Lower lobe of right lung (tissue), 2 donors: ENCODE data around the gene REXO1. TPM values are rescaled to one million over a fixed set of nuclear protein-coding genes. Genes with fewer than 3 reads are reported as not detected.

Source experiments
- ATAC-seq, 2 donors: fragments of 200-7000 bp; cut with Tn5 transposase; one replicate each; pipeline ENCODE4 v1.9.1; 2020 to 2022; ENCODE audit warnings: mild to moderate bottlenecking in 2 of 2, moderate library complexity in 2 of 2
- DNase-seq: peaks from one replicate; pipeline ENCODE4 v3.0.0-alpha.2; 2020
- H3K27ac ChIP-seq: fragments of 200-600 bp; one replicate; pipeline ENCODE4 v1.8.0; 2022
- H3K27me3 ChIP-seq: fragments of 200-600 bp; one replicate; pipeline ENCODE4 v1.8.0; 2022; ENCODE audit warnings: low read depth
- H3K36me3 ChIP-seq: fragments of 200-600 bp; one replicate; pipeline ENCODE4 v1.8.0; 2022; ENCODE audit warnings: mild to moderate bottlenecking
- H3K4me1 ChIP-seq: fragments of 200-600 bp; one replicate; pipeline ENCODE4 v1.8.0; 2022
- H3K4me3 ChIP-seq: fragments of 200-600 bp; one replicate; pipeline ENCODE4 v1.8.0; 2022; ENCODE audit warnings: mild to moderate bottlenecking
- H3K9me3 ChIP-seq: fragments of 200-600 bp; one replicate; pipeline ENCODE4 v1.8.0; 2022
- CTCF ChIP-seq: fragments of 200-600 bp; IDR thresholded peaks from one replicate; pipeline ENCODE4 v1.8.0; 2022; ENCODE audit warnings: antibody characterized with exemption, mild to moderate bottlenecking
- intact Hi-C: fragments of 100-400 bp; cut with DNase I; formaldehyde crosslinking; loops from one replicate; pipeline ENCODE4 v1.11.0; 2022
- total RNA-seq: library from RNA; stranded (reverse); fragmentation: NEBNext Ultra II Directional; extraction: Animal tissue kit (Norgen Biotek cat#: 25700); gene quantifications from one replicate; pipeline ENCODE4 v1.2.1, GENCODE V29; 2021
- donor health status: DM: no; HTN: yes; CAD: no; lungs with severe emphysema.

REXO1 gene
- total RNA-seq, 1 donor from 2014 or later: 29.1 TPM

GRCh38 chr19:1846517-1847204 is 1.6 kb downstream of the REXO1 start:
- H3K4me1 ChIP-seq: peaks cover 59% of the 10 kb centered on the region
- DNase-seq: no peak
- H3K4me3 ChIP-seq: peak overlapping the region; percentile 90
- intact Hi-C loops: no loop called here
- no peaks in the 10 kb centered on the region for H3K9me3 ChIP-seq
- H3K27me3 ChIP-seq: no peaks in the 10 kb centered on the region
- H3K36me3 ChIP-seq: peaks cover 11% of the 10 kb centered on the region
- peak overlapping the region; percentile 99 for H3K27ac ChIP-seq
- ATAC-seq: no peak
- TF ChIP-seq CTCF: no peak

- H3K4me3 ChIP-seq: peak overlapping the region; percentile 90
- no peaks in the 10 kb centered on the region for H3K27me3 ChIP-seq
- peaks cover 11% of the 10 kb centered on the region for H3K36me3 ChIP-seq
- H3K4me1 ChIP-seq: peaks cover 69% of the 10 kb centered on the region
- no peak for TF ChIP-seq CTCF
- DNase-seq (no peak), ATAC-seq (no peak)
- intact Hi-C loops: no loop called here
- H3K27ac ChIP-seq: no peak overlapping the region
- no peaks in the 10 kb centered on the region for H3K9me3 ChIP-seq
Measured at GRCh38 chr19:1845642-1846041, 2.6 kb downstream of the REXO1 start.

GRCh38 chr19:1845125-1845515 is 3.2 kb downstream of the REXO1 start:
- Histone ChIP-seq H3K9me3 (no peaks in the 10 kb centered on the region), H3K27me3 (no peaks in the 10 kb centered on the region), H3K27ac (no peak overlapping the region), H3K36me3 (peaks cover 11% of the 10 kb centered on the region), H3K4me3 (no peak overlapping the region), H3K4me1 (peaks cover 73% of the 10 kb centered on the region)
- ATAC-seq (no peak), DNase-seq (no peak)
- intact Hi-C loops: no loop called here
- TF ChIP-seq CTCF: no peak

GRCh38 chr19:1844513-1845124 is 3.7 kb downstream of the REXO1 start:
- Histone ChIP-seq H3K27me3 (no peaks in the 10 kb centered on the region), H3K4me1 (peaks cover 78% of the 10 kb centered on the region), H3K36me3 (peaks cover 16% of the 10 kb centered on the region), H3K4me3 (no peak overlapping the region), H3K9me3 (no peaks in the 10 kb centered on the region), H3K27ac (peak overlapping the region; percentile 11)
- no peak for DNase-seq
- no peak for TF ChIP-seq CTCF
- no peak for ATAC-seq
- intact Hi-C loops: no loop called here

- Histone ChIP-seq H3K4me3 (no peak overlapping the region), H3K27ac (peak overlapping the region; percentile 11)
- DNase-seq: no peak
Measured at GRCh38 chr19:1843646-1844394, 4.5 kb downstream of the REXO1 start.

More at GRCh38 chr19:1843646-1844394, 4.5 kb downstream of the REXO1 start:
- H3K36me3 ChIP-seq: peaks cover 24% of the 10 kb centered on the region
- H3K9me3 ChIP-seq: no peaks in the 10 kb centered on the region
- ATAC-seq: no peak
- no peaks in the 10 kb centered on the region for H3K27me3 ChIP-seq
- peaks cover 84% of the 10 kb centered on the region for H3K4me1 ChIP-seq
- TF ChIP-seq CTCF: peak; percentile 8
- intact Hi-C loops: no loop called here
